LNCAP (cell line): ENCODE measurements around the gene ANKRD13D.
A peak's percentile ranks its signal among the peaks of the same experiment; 100 is the strongest.

ENCODE experiments used
- TF ChIP-seq, protein P1 (sequence below): fragments of 450-650 bp; IDR thresholded peaks from 2 replicates; pipeline ENCODE4 v1.5.1; 2017; ENCODE audit warnings: mild to moderate bottlenecking

The ANKRD13D gene

DNA sequence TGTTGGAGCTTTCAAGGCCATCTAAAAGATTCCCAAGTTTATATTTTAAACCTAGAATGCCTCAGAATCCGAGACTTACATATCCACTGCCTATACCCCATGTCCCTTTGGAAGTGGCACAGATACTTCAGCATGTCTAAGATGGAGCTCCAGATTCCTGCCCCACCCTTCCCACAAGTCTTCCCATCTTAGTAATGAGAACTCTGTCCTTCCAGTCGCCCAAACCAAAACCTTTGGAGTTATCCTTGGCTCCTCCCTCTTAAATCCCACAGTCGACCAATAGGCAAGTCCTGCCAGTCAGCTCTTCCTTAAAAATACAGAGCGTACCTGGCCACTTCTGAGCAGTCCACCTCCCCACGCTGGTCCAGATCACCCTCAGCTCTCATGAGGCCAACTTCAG lies 59.9 kb downstream of the ANKRD13D start:
- TF ChIP-seq, protein P1, sequence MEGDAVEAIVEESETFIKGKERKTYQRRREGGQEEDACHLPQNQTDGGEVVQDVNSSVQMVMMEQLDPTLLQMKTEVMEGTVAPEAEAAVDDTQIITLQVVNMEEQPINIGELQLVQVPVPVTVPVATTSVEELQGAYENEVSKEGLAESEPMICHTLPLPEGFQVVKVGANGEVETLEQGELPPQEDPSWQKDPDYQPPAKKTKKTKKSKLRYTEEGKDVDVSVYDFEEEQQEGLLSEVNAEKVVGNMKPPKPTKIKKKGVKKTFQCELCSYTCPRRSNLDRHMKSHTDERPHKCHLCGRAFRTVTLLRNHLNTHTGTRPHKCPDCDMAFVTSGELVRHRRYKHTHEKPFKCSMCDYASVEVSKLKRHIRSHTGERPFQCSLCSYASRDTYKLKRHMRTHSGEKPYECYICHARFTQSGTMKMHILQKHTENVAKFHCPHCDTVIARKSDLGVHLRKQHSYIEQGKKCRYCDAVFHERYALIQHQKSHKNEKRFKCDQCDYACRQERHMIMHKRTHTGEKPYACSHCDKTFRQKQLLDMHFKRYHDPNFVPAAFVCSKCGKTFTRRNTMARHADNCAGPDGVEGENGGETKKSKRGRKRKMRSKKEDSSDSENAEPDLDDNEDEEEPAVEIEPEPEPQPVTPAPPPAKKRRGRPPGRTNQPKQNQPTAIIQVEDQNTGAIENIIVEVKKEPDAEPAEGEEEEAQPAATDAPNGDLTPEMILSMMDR, result no peak

DNA sequence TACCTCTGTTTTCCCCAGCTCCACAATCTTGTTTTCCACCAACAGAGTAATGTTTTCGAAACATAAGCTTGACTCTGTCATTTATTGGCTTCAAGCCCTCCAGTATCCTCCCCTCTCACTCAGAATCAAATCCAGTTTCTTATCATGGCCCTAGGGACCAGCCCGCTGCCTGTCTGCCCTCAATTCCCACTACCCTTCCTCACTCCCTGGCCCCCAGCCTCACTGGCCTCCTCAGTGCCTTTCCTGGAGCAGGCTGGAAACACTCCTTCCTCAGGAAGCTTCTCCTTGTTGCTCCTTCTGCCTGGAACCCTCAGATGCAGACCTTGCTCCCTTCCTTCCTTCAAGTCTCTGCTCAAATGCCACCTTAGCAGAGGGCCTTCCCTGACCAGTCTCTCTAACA lies 60.4 kb downstream of the ANKRD13D start:
- TF ChIP-seq, protein P1, result no peak

GRCh38 chr11:67349928-67350465 lies 60.9 kb downstream of the ANKRD13D start:
- TF ChIP-seq, protein P1, result no peak

DNA sequence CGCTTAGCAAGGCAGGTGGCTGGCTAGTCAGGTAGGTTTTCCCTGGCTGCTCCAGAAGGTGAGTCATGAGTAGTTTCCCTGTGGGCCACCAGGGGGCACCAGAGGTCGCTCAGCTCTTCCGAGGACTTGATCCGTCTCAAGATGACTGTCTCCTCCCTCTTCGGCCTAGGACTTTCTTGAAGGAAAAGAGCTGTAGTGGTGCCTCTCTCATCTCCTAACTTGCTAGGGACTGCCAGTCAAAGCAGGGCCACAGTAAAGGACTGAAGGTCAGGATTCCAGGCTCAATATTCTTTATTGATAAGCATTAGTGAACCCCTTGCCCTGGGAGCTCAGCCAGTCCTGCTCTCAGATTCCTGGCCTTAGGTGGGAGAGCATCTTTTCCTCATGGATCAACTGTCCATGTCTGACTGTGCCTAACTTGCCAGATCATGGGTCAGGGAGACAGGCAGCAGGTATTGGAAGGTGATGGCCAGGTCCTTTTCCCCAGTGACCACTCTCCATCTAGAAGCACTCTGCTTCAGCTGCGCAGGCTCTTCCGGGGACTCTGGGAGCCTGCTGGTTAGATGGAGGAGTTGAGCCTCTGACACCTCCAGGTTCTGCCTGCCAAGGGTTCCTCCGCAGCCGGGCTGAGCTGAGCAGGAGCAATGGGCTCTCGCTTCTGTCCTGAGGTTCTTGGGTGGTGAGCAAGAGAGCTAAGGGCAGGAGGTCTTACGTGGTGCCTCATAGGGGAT lies 62.3 kb downstream of the ANKRD13D start:
- TF ChIP-seq, protein P1, result peak; percentile 91
